Measurements from ENCODE around the gene LRP10. TPM values are rescaled to one million over a fixed set of nuclear protein-coding genes. Genes with fewer than 3 reads are reported as not detected.
A peak's percentile ranks its signal among the peaks of the same experiment; 100 is the strongest.

Gene LRP10
- total RNA-seq, 2 donors from 2014 or later: 124 to 150 TPM

DNA sequence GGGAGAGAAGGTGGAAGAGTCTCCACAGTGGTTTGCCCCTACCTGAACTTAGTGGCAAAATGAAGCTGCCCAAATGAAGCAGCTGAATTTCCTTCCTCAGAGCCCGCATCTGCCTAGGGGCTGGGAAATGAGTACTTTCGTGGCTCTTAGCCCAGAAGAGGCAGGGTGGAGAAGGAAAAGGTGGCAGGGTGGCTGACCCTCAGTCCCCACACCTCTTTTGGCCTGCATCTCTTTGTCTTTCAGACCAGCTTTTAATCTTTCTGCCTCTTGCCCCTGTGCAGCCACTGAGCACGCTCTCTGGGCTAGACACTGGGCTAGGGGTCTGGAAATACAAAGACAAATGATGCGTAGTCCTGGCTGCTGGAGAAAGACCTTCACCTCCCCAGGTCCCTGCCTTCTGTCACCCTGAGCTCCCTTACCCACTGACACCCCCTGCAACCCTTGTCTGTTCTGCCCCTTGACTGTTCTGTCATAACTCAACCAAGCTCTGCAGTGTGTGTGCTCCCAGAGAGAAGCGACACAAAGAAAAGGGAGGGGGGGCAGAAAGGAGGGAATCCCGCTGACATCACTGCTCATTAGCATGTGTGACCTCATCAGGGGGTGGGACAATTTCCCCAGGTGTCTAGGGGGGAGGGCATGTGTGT lies 11.1 kb downstream of the LRP10 start:
- Histone ChIP-seq H3K4me3 (no peak overlapping the region), H3K9me3 (no peaks in the 10 kb centered on the region), H3K27me3 (replicated peaks; ENCODE audit: insufficient read depth) (no peaks in the 10 kb centered on the region), H3K4me1 (replicated peaks) (no peaks in the 10 kb centered on the region), H3K27ac (no peak overlapping the region), H3K36me3 (peaks cover 0 to 10% of the 10 kb centered on the region in 2 donors)
- DNase-seq (ENCODE audit: low spot score): peak; percentile 44
- 10% methylated on average over 6 of the region's 6 CpGs for WGBS
- TF ChIP-seq, protein P1, sequence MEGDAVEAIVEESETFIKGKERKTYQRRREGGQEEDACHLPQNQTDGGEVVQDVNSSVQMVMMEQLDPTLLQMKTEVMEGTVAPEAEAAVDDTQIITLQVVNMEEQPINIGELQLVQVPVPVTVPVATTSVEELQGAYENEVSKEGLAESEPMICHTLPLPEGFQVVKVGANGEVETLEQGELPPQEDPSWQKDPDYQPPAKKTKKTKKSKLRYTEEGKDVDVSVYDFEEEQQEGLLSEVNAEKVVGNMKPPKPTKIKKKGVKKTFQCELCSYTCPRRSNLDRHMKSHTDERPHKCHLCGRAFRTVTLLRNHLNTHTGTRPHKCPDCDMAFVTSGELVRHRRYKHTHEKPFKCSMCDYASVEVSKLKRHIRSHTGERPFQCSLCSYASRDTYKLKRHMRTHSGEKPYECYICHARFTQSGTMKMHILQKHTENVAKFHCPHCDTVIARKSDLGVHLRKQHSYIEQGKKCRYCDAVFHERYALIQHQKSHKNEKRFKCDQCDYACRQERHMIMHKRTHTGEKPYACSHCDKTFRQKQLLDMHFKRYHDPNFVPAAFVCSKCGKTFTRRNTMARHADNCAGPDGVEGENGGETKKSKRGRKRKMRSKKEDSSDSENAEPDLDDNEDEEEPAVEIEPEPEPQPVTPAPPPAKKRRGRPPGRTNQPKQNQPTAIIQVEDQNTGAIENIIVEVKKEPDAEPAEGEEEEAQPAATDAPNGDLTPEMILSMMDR (IDR thresholded peaks at IDR 0.05): no peak
- TF ChIP-seq POLR2AphosphoS5 (IDR thresholded peaks at IDR 0.05) (peak; percentile 19), POLR2A (IDR thresholded peaks at IDR 0.05) (no peak)
- intact Hi-C loops (cut with DNase I): no loop called here

DNA sequence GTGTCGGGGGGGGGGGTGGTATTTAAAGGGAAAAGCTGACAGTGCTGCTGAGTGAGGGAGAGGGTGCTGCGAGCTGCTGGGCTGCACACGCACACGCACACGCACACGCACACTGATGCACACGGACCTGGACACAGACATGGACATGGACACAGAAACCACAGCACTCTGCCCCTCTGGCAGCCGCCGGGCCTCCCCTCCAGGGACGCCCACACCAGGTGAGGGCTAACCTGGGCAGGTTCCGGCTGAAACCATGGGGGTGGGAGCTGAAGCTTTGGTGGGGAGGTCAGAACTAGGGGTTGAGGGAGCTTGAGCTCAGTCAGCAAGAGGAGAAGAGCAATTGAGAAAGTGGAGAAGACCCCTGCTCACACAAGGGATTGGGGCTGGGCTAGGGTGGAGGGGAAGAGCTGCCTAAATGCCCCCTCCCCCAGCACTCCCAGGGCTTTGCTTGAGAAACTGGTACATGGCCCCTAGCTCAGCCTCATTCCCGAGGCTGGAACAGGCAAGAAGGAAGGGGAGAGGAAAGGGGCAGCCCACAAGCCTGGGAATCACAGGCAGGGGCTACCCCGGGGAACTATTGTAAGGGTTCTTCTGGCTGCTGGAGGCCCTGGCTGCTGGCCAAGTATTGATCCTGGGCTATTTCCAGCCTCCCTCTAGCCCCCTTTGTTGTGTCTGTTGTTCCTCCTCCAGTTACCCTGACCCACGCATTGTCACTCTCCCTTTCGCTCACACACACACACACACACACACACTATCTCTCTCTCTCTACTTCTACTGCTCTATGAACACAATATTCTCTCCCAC lies 11.8 kb downstream of the LRP10 start, which contains the start of gene REM2:
REM2 (plus strand) TSS at position 50 of the 804 bp plus-strand sequence; CDS start at position 116, 66 bp downstream.
- no peaks in the 10 kb centered on the region for H3K4me1 ChIP-seq (replicated peaks)
- H3K36me3 ChIP-seq: peaks cover 0 to 5% of the 10 kb centered on the region in 2 donors
- H3K4me3 ChIP-seq: no peak within 1 kb of the TSS
- no peaks in the 10 kb centered on the region for H3K9me3 ChIP-seq
- intact Hi-C loops (cut with DNase I): no loop called here
- H3K27ac ChIP-seq: no peak within 1 kb of the TSS
- H3K27me3 ChIP-seq (replicated peaks; ENCODE audit: insufficient read depth): no peaks in the 10 kb centered on the region
- WGBS: 33% methylated on average over 14 of the region's 15 CpGs
- TF ChIP-seq POLR2A (IDR thresholded peaks at IDR 0.05) (no peak), POLR2AphosphoS5 (IDR thresholded peaks at IDR 0.05) (no peak)
- TF ChIP-seq, protein P1 (IDR thresholded peaks at IDR 0.05): no peak
- no peak for DNase-seq (ENCODE audit: low spot score)

DNA sequence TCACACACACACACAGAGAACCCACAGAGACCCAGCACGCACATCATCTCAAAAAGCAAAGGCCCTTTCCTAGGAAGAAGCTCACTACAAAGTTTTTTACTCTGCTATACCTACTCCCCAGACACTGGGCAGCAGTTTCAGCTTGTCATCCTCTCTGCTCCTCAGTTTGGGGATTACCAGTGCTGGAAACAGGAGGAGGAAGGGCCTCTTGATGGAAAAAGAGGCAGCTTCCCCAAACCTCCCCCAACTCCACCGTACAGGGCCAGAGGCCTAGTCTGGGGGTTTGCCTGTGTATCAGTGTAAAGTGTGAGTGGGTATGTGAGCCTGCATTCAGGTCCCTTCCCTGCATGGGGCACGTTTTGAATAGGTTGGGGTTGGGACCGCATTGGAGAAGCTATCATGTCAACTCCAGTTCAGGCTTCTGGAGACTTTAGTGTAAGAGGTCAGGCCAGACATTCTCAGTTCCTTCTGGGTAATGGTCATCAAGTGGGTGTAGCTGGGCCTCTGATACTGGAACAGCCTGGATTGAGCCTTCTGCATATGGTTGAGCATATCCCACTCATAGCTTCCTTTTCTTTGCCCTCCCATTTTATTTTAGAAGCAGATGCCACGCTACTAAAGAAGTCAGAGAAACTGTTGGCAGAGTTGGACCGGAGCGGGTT lies 12.7 kb downstream of the LRP10 start:
- no peak for TF ChIP-seq POLR2A (IDR thresholded peaks at IDR 0.05)
- Histone ChIP-seq H3K27me3 (replicated peaks; ENCODE audit: insufficient read depth) (no peaks in the 10 kb centered on the region), H3K4me1 (replicated peaks) (no peaks in the 10 kb centered on the region), H3K36me3 (no peaks in the 10 kb centered on the region), H3K27ac (no peak overlapping the region), H3K9me3 (no peaks in the 10 kb centered on the region), H3K4me3 (no peak overlapping the region)
- 77% methylated on average over 7 of the region's 7 CpGs for WGBS
- intact Hi-C loops (cut with DNase I): no loop called here
- DNase-seq (ENCODE audit: low spot score): no peak

DNA sequence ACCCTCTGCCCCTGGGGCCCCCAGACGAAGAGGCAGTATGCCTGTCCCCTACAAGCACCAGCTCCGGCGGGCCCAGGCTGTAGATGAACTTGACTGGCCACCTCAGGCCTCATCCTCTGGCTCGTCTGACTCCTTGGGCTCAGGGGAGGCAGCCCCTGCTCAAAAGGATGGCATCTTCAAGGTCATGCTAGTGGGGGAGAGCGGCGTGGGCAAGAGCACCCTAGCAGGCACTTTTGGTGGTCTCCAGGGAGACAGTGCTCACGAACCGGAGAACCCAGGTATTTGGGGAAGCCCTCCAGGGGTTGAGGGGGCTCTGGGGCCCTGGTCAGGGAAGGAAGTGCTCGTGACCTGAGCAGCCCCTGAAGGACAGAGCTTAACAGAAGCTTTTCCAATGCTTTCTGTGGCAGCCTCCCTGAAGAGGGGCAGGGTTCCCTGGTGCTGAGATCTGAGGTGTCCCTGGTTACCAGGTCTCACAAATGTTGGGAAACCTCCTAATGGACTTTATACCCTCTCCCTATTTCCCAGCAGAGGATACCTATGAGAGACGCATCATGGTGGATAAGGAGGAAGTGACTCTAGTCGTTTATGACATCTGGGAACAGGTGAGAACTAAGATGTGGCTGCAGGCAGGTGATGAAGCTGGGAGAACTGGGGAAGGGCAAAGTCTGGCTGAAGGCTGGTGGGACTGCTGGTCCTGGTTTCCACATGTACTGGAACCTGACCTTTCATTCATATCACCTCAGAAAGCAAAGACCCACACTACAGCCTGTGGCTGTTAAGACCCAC lies 13.4 kb downstream of the LRP10 start:
- no peaks in the 10 kb centered on the region for H3K9me3 ChIP-seq
- no peak overlapping the region for H3K27ac ChIP-seq
- no peaks in the 10 kb centered on the region for H3K4me1 ChIP-seq (replicated peaks)
- no peak overlapping the region for H3K4me3 ChIP-seq
- WGBS: 90% methylated on average over 9 of the region's 11 CpGs
- DNase-seq (ENCODE audit: low spot score): no peak
- no peaks in the 10 kb centered on the region for H3K36me3 ChIP-seq
- intact Hi-C loops (cut with DNase I): no loop called here
- no peaks in the 10 kb centered on the region for H3K27me3 ChIP-seq (replicated peaks; ENCODE audit: insufficient read depth)
- TF ChIP-seq POLR2A (IDR thresholded peaks at IDR 0.05): no peak
- TF ChIP-seq, protein P1 (IDR thresholded peaks at IDR 0.05): no peak

DNA sequence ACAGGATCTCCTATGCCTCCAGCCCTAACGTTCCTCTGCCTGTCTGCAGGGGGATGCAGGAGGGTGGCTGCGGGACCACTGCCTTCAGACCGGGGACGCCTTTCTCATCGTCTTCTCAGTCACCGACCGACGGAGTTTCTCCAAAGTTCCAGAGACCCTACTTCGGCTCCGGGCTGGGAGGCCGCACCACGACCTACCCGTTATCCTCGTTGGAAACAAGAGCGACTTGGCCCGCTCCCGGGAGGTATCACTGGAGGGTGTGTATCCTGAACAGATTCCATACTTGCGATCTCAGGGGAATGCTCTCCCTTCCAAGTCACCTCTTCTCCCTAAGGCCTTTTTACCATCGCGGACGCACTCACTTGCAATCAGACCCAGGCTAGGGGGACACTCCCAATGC lies 14.4 kb downstream of the LRP10 start:
- Histone ChIP-seq H3K27ac (peak overlapping the region in 1 of 2 donors; percentile 75), H3K36me3 (no peaks in the 10 kb centered on the region), H3K9me3 (no peaks in the 10 kb centered on the region), H3K27me3 (replicated peaks; ENCODE audit: insufficient read depth) (no peaks in the 10 kb centered on the region), H3K4me1 (replicated peaks) (no peaks in the 10 kb centered on the region), H3K4me3 (peak overlapping the region in 1 of 2 donors; percentile 41)
- intact Hi-C loops (cut with DNase I): no loop called here
- 87% methylated on average over 21 of the region's 21 CpGs for WGBS
- TF ChIP-seq POLR2A (IDR thresholded peaks at IDR 0.05) (no peak), POLR2AphosphoS5 (IDR thresholded peaks at IDR 0.05) (no peak)
- TF ChIP-seq, protein P1 (IDR thresholded peaks at IDR 0.05): no peak
- DNase-seq (ENCODE audit: low spot score): no peak

Measured in prostate gland (tissue), 2 donors.